K562 (cell line): ENCODE measurements around the gene SERPINE1. TPM values are rescaled to one million over a fixed set of nuclear protein-coding genes. Genes with fewer than 3 reads are reported as not detected.
A peak's percentile ranks its signal among the peaks of the same experiment; 100 is the strongest.

Experiments
- ATAC-seq: fragments of 200-7000 bp; cut with Tn5 transposase; 3 replicates; pipeline ENCODE4 v1.9.1; 2020; ENCODE audit warnings: moderate library complexity
- BruUV-seq: library from RNA; stranded (reverse); fragments of 400-500 nt; replicated peaks from 2 replicates; lab custom pipeline; 2021; lab: Mats Ljungman, UMichigan
- CTCF ChIA-PET: fragments of 300-600 bp; formaldehyde crosslinking; extraction: SDS; loops from one replicate; lab custom pipeline; 2021; ENCODE audit warnings: low intra/inter-chr PET ratio; lab: Yijun Ruan, JAX
- POLR2A ChIA-PET: fragments of 300-600, 350-650 bp; sonication (Branson Sonifier 250); formaldehyde crosslinking; extraction: SDS; loops from one replicate; lab custom pipeline; 2021; ENCODE audit warnings: antibody characterized with exemption, inconsistent platforms; lab: Yijun Ruan, JAX
- DNase-seq, 4 experiments: peaks; one replicate each; pipeline versions ENCODE4 v3.0.0 to v3.0.0-alpha.2; 2011 to 2018; ENCODE audit warnings: low spot score in 3 of 4, mixed read lengths in 3 of 4; ENCODE audit errors: extremely low read depth in 1 of 4
- FAIRE-seq: peaks from 2 replicates; lab custom pipeline; 2011; peaks lifted over from hg19 to GRCh38; lab: Jason Lieb, UNC
- H2AFZ ChIP-seq: 2 replicates; pipeline ENCODE4 v1.6.0; 2011; ENCODE audit warnings: low read depth, low read length, control low read depth, inconsistent platforms
- H3K27ac ChIP-seq: fragments of 200-600 bp; 3 replicates; pipeline ENCODE4 v1.8.0; 2011; ENCODE audit warnings: low read depth, mild to moderate bottlenecking, control low read depth, inconsistent platforms, low read length, moderate library complexity, mixed read lengths; ENCODE audit errors: extremely low read depth
- H3K27me3 ChIP-seq, 2 experiments: fragments of 300-600 bp in 1 of 2; 2 replicates in 1 of 2; 3 replicates in 1 of 2; pipeline versions ENCODE4 v1.6.0 to v1.8.0; 2011; ENCODE audit warnings: inconsistent platforms in 2 of 2, low read length in 2 of 2, mild to moderate bottlenecking in 1 of 2, mixed read lengths in 1 of 2, moderate library complexity in 1 of 2; ENCODE audit not compliant: control insufficient read depth in 2 of 2, insufficient read depth in 2 of 2
- H3K36me3 ChIP-seq: fragments of 300-600 bp; 3 replicates; pipeline ENCODE4 v1.8.0; 2011; ENCODE audit warnings: mild to moderate bottlenecking, low read length, inconsistent platforms; ENCODE audit not compliant: control insufficient read depth, insufficient read depth
- H3K4me1 ChIP-seq, 2 experiments: fragments of 200-600 bp in 1 of 2; replicated peaks in 1 of 2; 2 replicates in 1 of 2; 3 replicates in 1 of 2; pipeline versions ENCODE4 v1.5.1 to v1.8.0; 2011; ENCODE audit warnings: inconsistent platforms in 2 of 2, low read length in 2 of 2, mild to moderate bottlenecking in 1 of 2, mixed read lengths in 1 of 2, moderate library complexity in 1 of 2; ENCODE audit not compliant: control insufficient read depth in 2 of 2, insufficient read depth in 2 of 2
- H3K4me2 ChIP-seq: 2 replicates; pipeline ENCODE4 v1.6.1; 2011; ENCODE audit warnings: low read length, control low read depth, inconsistent platforms, mixed read lengths; ENCODE audit not compliant: insufficient read depth
- H3K4me3 ChIP-seq: fragments of 200-600 bp; sonication (generic), shearing (Covaris generic); 2 replicates; pipeline ENCODE4 v1.5.1; 2016; ENCODE audit warnings: control low read depth, inconsistent platforms
- H3K79me2 ChIP-seq: fragments of 200-600 bp; 3 replicates; pipeline ENCODE4 v1.8.0; 2011; ENCODE audit warnings: low read length, inconsistent platforms; ENCODE audit not compliant: control insufficient read depth, insufficient read depth
- H3K9ac ChIP-seq, 2 experiments: 2 replicates each; pipeline versions ENCODE4 v1.6.0 to v1.6.1; 2011; ENCODE audit warnings: low read depth in 2 of 2, low read length in 2 of 2, control low read depth in 1 of 2, inconsistent platforms in 1 of 2, mild to moderate bottlenecking in 1 of 2, mixed read lengths in 1 of 2; ENCODE audit not compliant: insufficient read depth in 1 of 2
- H3K9me1 ChIP-seq: one replicate; pipeline ENCODE4 v1.6.0; 2011; ENCODE audit warnings: inconsistent platforms, mild to moderate bottlenecking, low read length, moderate library complexity; ENCODE audit not compliant: control insufficient read depth, insufficient read depth
- H3K9me3 ChIP-seq: replicated peaks from 2 replicates; pipeline ENCODE4 v1.5.1; 2011; ENCODE audit warnings: low read depth, low read length, inconsistent platforms; ENCODE audit not compliant: control insufficient read depth, insufficient read depth
- H4K20me1 ChIP-seq: replicated peaks from 2 replicates; pipeline ENCODE4 v1.6.1; 2011; ENCODE audit warnings: low read length, inconsistent platforms, mixed read lengths; ENCODE audit not compliant: control insufficient read depth, insufficient read depth
- CC2D1A ChIP-seq: fragments of 450-650 bp; IDR thresholded peaks from 2 replicates; pipeline ENCODE4 v1.6.1; 2017; ENCODE audit warnings: mild to moderate bottlenecking
- CEBPG ChIP-seq, 3 experiments: fragments of 200-800 bp in 1 of 3; sonication (Bioruptor generic) in 1 of 3; sonication (generic) in 1 of 3; formaldehyde crosslinking in 1 of 3; IDR thresholded peaks in 2 of 3; conservative IDR thresholded peaks in 1 of 3; 2 replicates each; pipeline versions ENCODE4 v1.6.1 to v1.8.0; 2016 to 2022; ENCODE audit warnings: missing compliant biosample characterization in 2 of 3, missing genetic modification characterization in 2 of 3, mild to moderate bottlenecking in 1 of 3, missing genetic modification reagents in 1 of 3
- EP400 ChIP-seq: fragments of 450-650 bp; IDR thresholded peaks from 2 replicates; pipeline ENCODE4 v1.6.1; 2017; ENCODE audit warnings: antibody characterized with exemption, mild to moderate bottlenecking, moderate library complexity
- NELFE ChIP-seq: IDR thresholded peaks from 2 replicates; pipeline ENCODE4 v1.6.1; 2011; ENCODE audit warnings: mild to moderate bottlenecking; ENCODE audit not compliant: insufficient read depth, insufficient read length
- RBM14 ChIP-seq: fragments of 200-400 bp; formaldehyde crosslinking; IDR thresholded peaks from 2 replicates; pipeline ENCODE4 v1.6.1; 2018; ENCODE audit warnings: low read depth, mild to moderate bottlenecking, low read length, moderate library complexity, borderline replicate concordance; ENCODE audit not compliant: insufficient read depth
- RCOR1 ChIP-seq, 2 experiments: IDR thresholded peaks; 2 replicates each; pipeline ENCODE4 v1.6.1; 2012; ENCODE audit warnings: low read depth in 2 of 2, low read length in 2 of 2, borderline replicate concordance in 1 of 2, improper control_type of control experiment in 1 of 2
- ZNF24 ChIP-seq: fragments of 450-650 bp; IDR thresholded peaks from 2 replicates; pipeline ENCODE4 v1.6.1; 2016
- WGBS: fragments of 100-300 bp; shearing (Covaris generic); methylation state at CpG from one replicate; pipeline ENCODE4 v1.1.6; 2016; ENCODE audit warnings: low coverage, mixed read lengths; ENCODE audit not compliant: insufficient coverage; ENCODE audit errors: missing lambda C conversion rate; 5-methylcytosine and 5-hydroxymethylcytosine counted together
- in situ Hi-C: fragments of 300-500 bp; cut with MboI; formaldehyde crosslinking; loops from 4 replicates; pipeline ENCODE4 v1.15.0; 2018; ENCODE audit warnings: inconsistent platforms, mixed read lengths
- intact Hi-C: fragments of 100-400 bp; cut with micrococcal nuclease; formaldehyde crosslinking; loops from 2 replicates; pipeline ENCODE4 v1.14.2; 2022
- polyA plus RNA-seq, 8 experiments: library from polyadenylated mRNA; depleted of rRNA in 4 of 8; stranded (reverse) in 5 of 8; unstranded in 3 of 8; fragments of >200 nt; fragmentation: Nextera tagmentation in 2 of 8; fragmentation: Illumina TruSeq in 1 of 8; extraction: Ambion mirVana in 2 of 8; extraction: Trizol in 1 of 8; gene quantifications; 2 replicates each; pipeline versions ENCODE4 v1.2.1 to v1.2.3, GENCODE V29; 2011 to 2014; ENCODE audit warnings: inconsistent platforms in 1 of 8, missing spikeins in 1 of 8
- total RNA-seq, 7 experiments: library from RNA; depleted of rRNA in 6 of 7; stranded (reverse); fragments of >200 nt in 6 of 7; fragmentation: Illumina TruSeq in 2 of 7; extraction: Trizol in 2 of 7; gene quantifications; 2 replicates each; pipeline versions ENCODE4 v1.2.1 to v1.2.3, GENCODE V29; 2011 to 2021; ENCODE audit warnings: low replicate concordance in 1 of 7
- TF ChIP-seq, protein P1 (sequence below): fragments of 450-650 bp; formaldehyde crosslinking; IDR thresholded peaks from 2 replicates; pipeline ENCODE4 v1.4.0; 2020; ENCODE audit warnings: mild to moderate bottlenecking, moderate library complexity
- TF ChIP-seq, protein P2 (sequence below): fragments of 250-450 bp; sonication (Bioruptor Pico); IDR thresholded peaks from 2 replicates; pipeline ENCODE4 v1.5.0; 2021; ENCODE audit warnings: mild to moderate bottlenecking, moderate library complexity
- TF ChIP-seq, protein P3 (sequence below): sonication (generic); formaldehyde crosslinking; IDR thresholded peaks from 2 replicates; pipeline ENCODE4 v1.5.0; 2020; ENCODE audit warnings: missing genetic modification reagents

The SERPINE1 gene
- total and polyA plus RNA-seq, 9 of the 15 experiments (the other 6 are each of a cell fraction or from before 2014, with no cell fraction given) = 0.22 to 4.8 (median 0.91) TPM

- ChIA-PET POLR2A (interaction anchor here (0.6 to 1.8 kb wide), 4 partner anchors 9 to 86 kb away, joined by 3 to 9 read pairs (median 4); no protein-coding TSS in a partner anchor), CTCF (no interaction called here)
- Histone ChIP-seq H2AFZ (no peak overlapping the region), H3K4me1 (peaks cover 3 to 24% of the 10 kb centered on the region in 2 experiments), H4K20me1 (no peaks in the 10 kb centered on the region), H3K36me3 (no peaks in the 10 kb centered on the region), H3K4me3 (no peak overlapping the region), H3K27ac (no peak overlapping the region), H3K9ac (peak overlapping the region in 1 of 2 experiments; percentile 49; a peak in 2 of 4 replicates), H3K4me2 (no peak overlapping the region)
- intact Hi-C loops = no loop called here
- no peak for FAIRE-seq
- DNase-seq = no peak
- no peak for ATAC-seq
- TF ChIP-seq, protein P1, sequence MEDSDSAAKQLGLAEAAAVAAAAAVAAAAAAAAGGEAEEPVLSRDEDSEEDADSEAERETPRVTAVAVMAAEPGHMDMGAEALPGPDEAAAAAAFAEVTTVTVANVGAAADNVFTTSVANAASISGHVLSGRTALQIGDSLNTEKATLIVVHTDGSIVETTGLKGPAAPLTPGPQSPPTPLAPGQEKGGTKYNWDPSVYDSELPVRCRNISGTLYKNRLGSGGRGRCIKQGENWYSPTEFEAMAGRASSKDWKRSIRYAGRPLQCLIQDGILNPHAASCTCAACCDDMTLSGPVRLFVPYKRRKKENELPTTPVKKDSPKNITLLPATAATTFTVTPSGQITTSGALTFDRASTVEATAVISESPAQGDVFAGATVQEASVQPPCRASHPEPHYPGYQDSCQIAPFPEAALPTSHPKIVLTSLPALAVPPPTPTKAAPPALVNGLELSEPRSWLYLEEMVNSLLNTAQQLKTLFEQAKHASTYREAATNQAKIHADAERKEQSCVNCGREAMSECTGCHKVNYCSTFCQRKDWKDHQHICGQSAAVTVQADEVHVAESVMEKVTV = no peak
- TF ChIP-seq RCOR1 (IDR thresholded peaks at IDR 0.05; ENCODE audit: borderline replicate concordance in 1 of 2, low read depth in 2 of 2, low read length in 2 of 2) (no peak), CC2D1A (no peak), EP400 (no peak), CEBPG (CRISPR knock-in tag; IDR thresholded peaks at IDR 0.05) (no peak), CEBPG (tag; conservative IDR thresholded peaks at IDR 0.05 in 1 of 2, IDR thresholded peaks at IDR 0.05 in 1 of 2) (no peak), NELFE (no peak), RBM14 (no peak), ZNF24 (no peak)
- TF ChIP-seq, protein P2, sequence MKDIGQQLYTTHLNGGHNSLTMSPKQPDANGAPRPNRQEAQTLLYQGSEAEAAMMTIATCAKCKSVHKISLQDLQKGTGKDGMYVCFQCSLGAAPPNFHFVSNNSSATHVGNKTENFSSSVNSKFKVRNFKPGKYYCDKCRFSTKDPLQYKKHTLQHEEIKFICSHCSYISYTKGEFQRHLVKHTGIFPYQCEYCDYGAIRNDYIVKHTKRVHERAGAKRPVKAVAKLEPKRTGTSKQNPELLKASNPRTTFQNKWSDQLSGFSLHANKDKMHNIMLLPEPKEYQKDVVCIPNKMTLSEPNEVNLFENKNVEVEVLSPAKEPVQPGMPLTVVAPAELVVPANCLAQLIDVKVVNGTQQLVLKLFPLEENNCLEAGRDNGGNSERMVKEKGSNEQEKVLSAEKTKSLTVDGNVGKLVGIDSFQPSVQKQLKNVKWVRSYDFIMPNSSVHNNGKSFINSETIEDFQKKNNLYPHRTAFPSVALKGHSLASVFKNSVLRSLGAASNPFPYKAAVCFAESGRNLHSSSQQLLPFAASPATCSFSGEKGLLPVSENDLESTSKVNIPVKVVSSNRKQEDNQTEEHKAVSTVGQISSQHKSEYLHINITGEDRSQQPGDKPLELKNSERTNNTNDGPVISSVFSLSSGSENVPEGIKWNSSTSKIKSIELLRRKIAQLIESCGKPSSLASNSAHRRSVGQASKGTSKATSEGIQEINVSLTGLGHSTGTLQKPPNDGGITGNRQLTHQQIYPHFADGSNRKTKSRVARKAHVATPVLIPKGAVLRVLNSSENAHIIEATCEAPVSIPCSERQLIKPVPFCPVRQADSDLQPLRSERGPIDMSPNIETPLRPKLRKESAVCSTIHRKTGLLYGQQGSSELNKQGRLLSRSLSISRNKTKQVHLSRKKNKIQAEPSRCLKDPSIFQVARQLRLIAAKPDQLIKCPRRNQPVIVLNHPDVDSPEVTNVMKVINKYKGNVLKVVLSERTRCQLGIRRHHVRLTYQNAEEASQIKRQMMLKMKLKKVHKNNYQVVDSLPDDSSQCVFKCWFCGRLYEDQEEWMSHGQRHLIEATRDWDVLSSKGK = no peak
- TF ChIP-seq, protein P3, sequence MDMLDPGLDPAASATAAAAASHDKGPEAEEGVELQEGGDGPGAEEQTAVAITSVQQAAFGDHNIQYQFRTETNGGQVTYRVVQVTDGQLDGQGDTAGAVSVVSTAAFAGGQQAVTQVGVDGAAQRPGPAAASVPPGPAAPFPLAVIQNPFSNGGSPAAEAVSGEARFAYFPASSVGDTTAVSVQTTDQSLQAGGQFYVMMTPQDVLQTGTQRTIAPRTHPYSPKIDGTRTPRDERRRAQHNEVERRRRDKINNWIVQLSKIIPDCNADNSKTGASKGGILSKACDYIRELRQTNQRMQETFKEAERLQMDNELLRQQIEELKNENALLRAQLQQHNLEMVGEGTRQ (CRISPR knock-in tag) = no peak
- TF ChIP-seq, all 486 proteins: peak for 0
- Histone ChIP-seq H3K9me1 (no peaks in the 10 kb centered on the region), H3K9me3 (no peaks in the 10 kb centered on the region), H3K27me3 (no peaks in the 10 kb centered on the region), H3K79me2 (no peaks in the 10 kb centered on the region)
- BruUV-seq = no TSS peak
- in situ Hi-C loops = no loop called here
- WGBS = 59% methylated on average over 7 of the region's 7 CpGs
Observed at GRCh38 chr7:101108961-101109360, 17.9 kb upstream of the SERPINE1 start.
